A673 (cell line): ENCODE measurements around the gene ALDOA. TPM values are rescaled to one million over a fixed set of nuclear protein-coding genes. Genes with fewer than 3 reads are reported as not detected.

Source experiments
- BruUV-seq: library from RNA; stranded (reverse); fragments of 400-500 nt; replicated peaks from 2 replicates; lab custom pipeline; 2021; lab: Mats Ljungman, UMichigan
- CTCF ChIA-PET: fragments of 300-600 bp; sonication (Branson Sonifier 250); formaldehyde crosslinking; loops from one replicate; lab custom pipeline; 2022; ENCODE audit warnings: antibody characterized with exemption; lab: Charles Lee
- POLR2A ChIA-PET: fragments of 300-600 bp; sonication (Branson Sonifier 250); formaldehyde crosslinking; loops from one replicate; lab custom pipeline; 2022; ENCODE audit warnings: antibody characterized with exemption; ENCODE audit not compliant: low non-redundant PET; lab: Charles Lee
- DNase-seq: peaks from one replicate; pipeline ENCODE4 v3.0.0-alpha.2; 2015; ENCODE audit warnings: low spot score
- H3K27ac ChIP-seq: fragments of 200-600 bp; sonication (generic); 2 replicates; pipeline ENCODE4 v1.5.1; 2016; ENCODE audit warnings: mixed run types, low read depth, mild to moderate bottlenecking, mixed read lengths, antibody characterized with exemption, low read length; ENCODE audit not compliant: poor library complexity, severe bottlenecking
- H3K27me3 ChIP-seq: fragments of 200-600 bp; sonication (generic); replicated peaks from 2 replicates; pipeline ENCODE4 v1.6.1; 2017; ENCODE audit warnings: mixed run types, low read depth, mild to moderate bottlenecking, mixed read lengths, antibody characterized with exemption, low read length; ENCODE audit not compliant: insufficient read depth, poor library complexity
- H3K36me3 ChIP-seq: fragments of 200-600 bp; sonication (generic); 2 replicates; pipeline ENCODE4 v1.6.1; 2016; ENCODE audit warnings: mixed run types, mild to moderate bottlenecking, mixed read lengths, antibody characterized with exemption, low read length; ENCODE audit not compliant: insufficient read depth, poor library complexity, severe bottlenecking
- H3K4me1 ChIP-seq: fragments of 200-600 bp; sonication (generic); 2 replicates; pipeline ENCODE4 v1.6.1; 2017; ENCODE audit warnings: mixed run types, mild to moderate bottlenecking, mixed read lengths, antibody characterized with exemption, low read length; ENCODE audit not compliant: insufficient read depth, poor library complexity, severe bottlenecking
- H3K4me3 ChIP-seq: fragments of 200-600 bp; sonication (generic); 2 replicates; pipeline ENCODE4 v1.5.1; 2016; ENCODE audit warnings: low read depth, mixed run types, mild to moderate bottlenecking, mixed read lengths, low read length; ENCODE audit not compliant: poor library complexity, severe bottlenecking
- H3K9me3 ChIP-seq: fragments of 200-600 bp; sonication (generic); 2 replicates; pipeline ENCODE4 v1.6.1; 2016; ENCODE audit warnings: mixed run types, low read depth, mild to moderate bottlenecking, mixed read lengths, antibody characterized with exemption, low read length; ENCODE audit not compliant: poor library complexity, severe bottlenecking
- EZH2 ChIP-seq: fragments of 200-600 bp; sonication (generic); IDR thresholded peaks from 2 replicates; pipeline ENCODE4 v1.6.1; 2017; ENCODE audit warnings: borderline replicate concordance, low read depth, mild to moderate bottlenecking, mixed read lengths, antibody characterized with exemption, low read length; ENCODE audit not compliant: poor library complexity, severe bottlenecking
- intact Hi-C: fragments of 100-400 bp; cut with micrococcal nuclease; formaldehyde crosslinking; loops from one replicate; pipeline ENCODE4 v1.10.0; 2022; ENCODE audit not compliant: unreplicated experiment
- total RNA-seq: library from RNA; stranded (reverse); gene quantifications from 2 replicates; pipeline ENCODE4 v1.2.3, GENCODE V29; 2021
- TF ChIP-seq, protein P1 (sequence below): fragments of 300-800, 200-600 bp; sonication (generic); conservative IDR thresholded peaks from 2 replicates; pipeline ENCODE4 v1.5.1; 2017; ENCODE audit warnings: low read depth, mild to moderate bottlenecking, antibody characterized with exemption, low read length, moderate library complexity, mixed read lengths

Gene ALDOA
- total RNA-seq, 1 experiment from 2014 or later: 1,729 TPM

DNA sequence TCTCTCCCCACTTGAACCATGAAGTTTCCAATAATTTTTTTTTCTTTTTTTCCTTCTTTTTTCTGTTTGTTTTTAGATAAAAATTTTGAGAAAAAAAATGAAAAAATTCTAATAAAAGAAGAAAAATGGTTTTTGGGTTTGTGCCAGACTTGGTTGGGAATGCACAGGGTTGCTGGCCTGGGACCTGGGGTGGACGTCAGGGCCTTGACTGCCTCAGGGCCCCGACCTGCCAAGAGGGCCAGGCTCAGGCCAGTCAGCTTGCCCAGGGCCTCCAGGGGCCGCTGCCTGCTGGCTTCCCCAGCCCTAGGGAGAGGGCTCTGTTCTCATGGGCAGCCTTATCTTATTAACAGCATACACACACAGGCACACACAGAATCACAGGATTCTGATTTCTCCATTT, 19.7 kb downstream of the ALDOA start:
- Histone ChIP-seq H3K27ac (no peak overlapping the region), H3K27me3 (no peaks in the 10 kb centered on the region), H3K4me3 (no peak overlapping the region), H3K36me3 (peaks cover 44% of the 10 kb centered on the region), H3K4me1 (no peaks in the 10 kb centered on the region), H3K9me3 (no peaks in the 10 kb centered on the region)
- TF ChIP-seq, protein P1, sequence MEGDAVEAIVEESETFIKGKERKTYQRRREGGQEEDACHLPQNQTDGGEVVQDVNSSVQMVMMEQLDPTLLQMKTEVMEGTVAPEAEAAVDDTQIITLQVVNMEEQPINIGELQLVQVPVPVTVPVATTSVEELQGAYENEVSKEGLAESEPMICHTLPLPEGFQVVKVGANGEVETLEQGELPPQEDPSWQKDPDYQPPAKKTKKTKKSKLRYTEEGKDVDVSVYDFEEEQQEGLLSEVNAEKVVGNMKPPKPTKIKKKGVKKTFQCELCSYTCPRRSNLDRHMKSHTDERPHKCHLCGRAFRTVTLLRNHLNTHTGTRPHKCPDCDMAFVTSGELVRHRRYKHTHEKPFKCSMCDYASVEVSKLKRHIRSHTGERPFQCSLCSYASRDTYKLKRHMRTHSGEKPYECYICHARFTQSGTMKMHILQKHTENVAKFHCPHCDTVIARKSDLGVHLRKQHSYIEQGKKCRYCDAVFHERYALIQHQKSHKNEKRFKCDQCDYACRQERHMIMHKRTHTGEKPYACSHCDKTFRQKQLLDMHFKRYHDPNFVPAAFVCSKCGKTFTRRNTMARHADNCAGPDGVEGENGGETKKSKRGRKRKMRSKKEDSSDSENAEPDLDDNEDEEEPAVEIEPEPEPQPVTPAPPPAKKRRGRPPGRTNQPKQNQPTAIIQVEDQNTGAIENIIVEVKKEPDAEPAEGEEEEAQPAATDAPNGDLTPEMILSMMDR: no peak
- no peak for TF ChIP-seq EZH2
- intact Hi-C loops: no loop called here
- CTCF ChIA-PET: no interaction called here
- no peak for DNase-seq
- BruUV-seq: no TSS peak
- POLR2A ChIA-PET: no interaction called here

DNA sequence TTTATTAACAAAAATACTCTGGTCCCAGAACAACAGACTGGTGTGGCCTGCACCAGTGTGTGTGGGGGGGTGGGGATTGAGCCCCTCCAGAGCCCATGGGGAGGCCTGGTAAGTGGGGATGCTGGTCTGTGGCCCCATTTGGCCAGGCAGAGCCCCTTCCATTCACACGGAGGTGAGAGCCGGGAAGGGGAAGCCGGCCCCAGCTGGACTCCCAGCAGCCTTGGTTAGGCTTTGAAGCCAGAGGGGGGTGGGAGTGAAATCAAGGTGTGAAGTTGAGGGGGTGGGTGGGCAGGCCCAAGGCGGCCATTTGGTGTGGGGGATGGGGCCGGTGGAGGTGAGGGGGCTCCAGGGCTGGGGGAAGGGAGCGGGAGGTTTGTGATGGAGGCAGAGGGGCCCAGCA, 20.3 kb downstream of the ALDOA start:
- BruUV-seq: no TSS peak
- CTCF ChIA-PET: no interaction called here

DNA sequence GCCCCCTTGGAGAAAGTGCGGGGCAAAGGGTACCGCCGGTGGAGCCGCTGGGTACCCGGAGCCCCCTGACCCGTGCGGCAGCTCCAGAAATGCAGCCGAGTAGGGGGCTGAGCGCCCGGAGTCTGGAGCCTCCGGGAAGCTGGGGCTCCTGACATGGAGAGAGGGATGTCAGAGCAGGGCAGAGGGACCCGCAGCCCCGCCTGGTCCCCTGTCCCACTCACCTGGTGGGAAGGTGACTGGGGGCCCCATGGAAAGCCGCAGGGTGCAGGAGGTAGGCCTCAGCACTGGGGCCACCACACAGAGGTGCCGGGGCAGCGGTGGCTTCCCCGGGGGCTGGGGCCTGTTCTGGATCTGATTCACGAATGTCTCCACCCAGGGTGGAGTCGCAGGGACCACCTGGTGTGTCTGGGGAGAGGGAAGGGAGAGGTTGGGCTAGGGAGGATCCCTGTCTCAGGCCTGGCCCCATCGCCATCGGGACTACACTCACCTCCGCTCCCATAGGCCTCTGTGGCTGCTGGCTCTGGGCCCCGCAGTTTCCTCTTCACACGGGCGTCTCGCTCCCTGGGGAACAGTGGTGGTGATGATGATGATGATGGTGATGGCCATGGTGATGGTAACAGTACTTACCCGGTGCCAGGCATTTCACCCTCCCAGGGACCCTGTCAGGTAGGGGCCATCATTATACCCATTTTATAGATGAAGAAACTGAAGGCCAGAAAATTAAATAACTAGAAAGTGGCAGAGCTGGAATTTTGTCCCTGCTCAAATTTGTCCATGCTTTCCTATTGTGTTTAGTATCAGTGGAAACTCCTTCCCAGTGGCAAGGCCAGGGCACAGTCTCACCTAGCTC, 21.0 kb downstream of the ALDOA start:
- Histone ChIP-seq H3K4me3 (no peak overlapping the region), H3K4me1 (peaks cover 6% of the 10 kb centered on the region), H3K36me3 (peaks cover 33% of the 10 kb centered on the region), H3K9me3 (no peaks in the 10 kb centered on the region), H3K27me3 (no peaks in the 10 kb centered on the region), H3K27ac (no peak overlapping the region)
- TF ChIP-seq EZH2: no peak
- TF ChIP-seq, protein P1: no peak
- ChIA-PET CTCF (no interaction called here), POLR2A (no interaction called here)
- no peak for DNase-seq
- no TSS peak for BruUV-seq
- intact Hi-C loops: no loop called here

More for the DNA sequence above, 20.3 kb downstream of the ALDOA start:
- intact Hi-C loops: no loop called here
- POLR2A ChIA-PET: no interaction called here
- TF ChIP-seq EZH2: no peak
- TF ChIP-seq, protein P1: no peak
- peaks cover 38% of the 10 kb centered on the region for H3K36me3 ChIP-seq
- H3K9me3 ChIP-seq: no peaks in the 10 kb centered on the region
- no peak overlapping the region for H3K27ac ChIP-seq
- H3K27me3 ChIP-seq: no peaks in the 10 kb centered on the region
- H3K4me1 ChIP-seq: no peaks in the 10 kb centered on the region
- no peak overlapping the region for H3K4me3 ChIP-seq
- no peak for DNase-seq
